ENCODE measurements around the gene DCAF16.
A peak's percentile ranks its signal among the peaks of the same experiment; 100 is the strongest.

DCAF16 gene

DNA sequence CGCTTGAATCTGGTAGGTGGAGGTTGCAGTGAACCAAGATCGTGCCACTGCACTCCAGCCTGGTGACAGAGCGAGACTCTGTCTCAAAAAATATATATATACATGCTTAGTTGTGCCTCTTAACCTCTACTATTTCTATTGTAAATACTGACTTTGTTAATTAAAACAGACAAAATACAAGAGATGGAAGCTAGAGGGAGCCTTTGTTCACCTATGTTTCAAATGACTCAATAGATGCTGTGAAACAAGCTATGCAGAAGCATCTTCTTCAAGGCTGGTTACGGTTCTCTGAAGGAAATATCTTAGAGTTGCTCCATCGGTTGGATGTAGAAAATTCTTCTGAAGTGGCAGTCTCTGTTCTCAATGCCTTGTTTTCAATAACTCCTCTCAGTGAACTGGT lies 6.5 kb upstream of the DCAF16 start:
- TF ChIP-seq, protein P1, sequence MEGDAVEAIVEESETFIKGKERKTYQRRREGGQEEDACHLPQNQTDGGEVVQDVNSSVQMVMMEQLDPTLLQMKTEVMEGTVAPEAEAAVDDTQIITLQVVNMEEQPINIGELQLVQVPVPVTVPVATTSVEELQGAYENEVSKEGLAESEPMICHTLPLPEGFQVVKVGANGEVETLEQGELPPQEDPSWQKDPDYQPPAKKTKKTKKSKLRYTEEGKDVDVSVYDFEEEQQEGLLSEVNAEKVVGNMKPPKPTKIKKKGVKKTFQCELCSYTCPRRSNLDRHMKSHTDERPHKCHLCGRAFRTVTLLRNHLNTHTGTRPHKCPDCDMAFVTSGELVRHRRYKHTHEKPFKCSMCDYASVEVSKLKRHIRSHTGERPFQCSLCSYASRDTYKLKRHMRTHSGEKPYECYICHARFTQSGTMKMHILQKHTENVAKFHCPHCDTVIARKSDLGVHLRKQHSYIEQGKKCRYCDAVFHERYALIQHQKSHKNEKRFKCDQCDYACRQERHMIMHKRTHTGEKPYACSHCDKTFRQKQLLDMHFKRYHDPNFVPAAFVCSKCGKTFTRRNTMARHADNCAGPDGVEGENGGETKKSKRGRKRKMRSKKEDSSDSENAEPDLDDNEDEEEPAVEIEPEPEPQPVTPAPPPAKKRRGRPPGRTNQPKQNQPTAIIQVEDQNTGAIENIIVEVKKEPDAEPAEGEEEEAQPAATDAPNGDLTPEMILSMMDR (conservative IDR thresholded peaks at IDR 0.05) = peak; percentile 75
- no peak overlapping the region for H3K27ac ChIP-seq

DNA sequence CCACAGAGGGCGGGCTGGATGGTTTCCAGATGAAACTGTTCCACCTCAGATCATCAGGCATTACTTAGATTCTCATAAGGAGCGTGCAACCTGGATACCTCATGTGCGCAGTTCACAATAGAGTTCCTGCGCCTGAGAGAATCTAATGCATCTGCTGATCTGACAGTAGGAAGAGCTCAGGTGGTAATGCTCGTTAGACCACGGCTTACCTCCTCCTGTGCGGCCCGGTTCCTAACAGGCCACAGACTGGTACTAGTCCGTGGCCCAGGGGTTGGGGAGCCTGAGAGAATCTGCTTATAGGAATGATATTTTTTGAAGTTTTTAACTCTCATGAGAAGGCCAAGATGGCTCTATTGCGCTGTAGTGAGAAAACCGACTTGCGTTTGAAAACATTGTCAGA lies 5.6 kb upstream of the DCAF16 start:
- TF ChIP-seq, protein P1 (conservative IDR thresholded peaks at IDR 0.05) = no peak
- H3K27ac ChIP-seq = peak overlapping the region; percentile 18

DNA sequence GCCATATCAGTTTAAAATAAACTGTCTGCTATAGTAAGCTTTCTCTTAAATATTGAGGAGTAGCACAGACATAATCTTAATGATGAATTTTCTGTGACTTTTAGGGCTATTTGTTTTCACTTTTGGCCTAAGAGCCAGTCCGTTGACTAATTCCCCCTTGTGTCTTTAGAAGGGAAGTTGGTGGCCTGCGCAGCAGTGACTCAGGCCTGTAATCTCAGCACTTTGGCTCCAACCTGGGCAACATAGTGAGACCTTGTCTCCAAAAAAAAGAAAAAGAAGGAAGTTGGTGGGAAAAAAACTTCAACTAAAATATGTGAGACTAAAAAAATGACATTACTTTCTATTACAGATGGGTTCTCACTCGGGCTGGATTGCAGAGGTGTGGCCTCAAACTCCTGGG lies 3.6 kb upstream of the DCAF16 start:
- TF ChIP-seq, protein P1 (conservative IDR thresholded peaks at IDR 0.05) = no peak
- no peak overlapping the region for H3K27ac ChIP-seq

DNA sequence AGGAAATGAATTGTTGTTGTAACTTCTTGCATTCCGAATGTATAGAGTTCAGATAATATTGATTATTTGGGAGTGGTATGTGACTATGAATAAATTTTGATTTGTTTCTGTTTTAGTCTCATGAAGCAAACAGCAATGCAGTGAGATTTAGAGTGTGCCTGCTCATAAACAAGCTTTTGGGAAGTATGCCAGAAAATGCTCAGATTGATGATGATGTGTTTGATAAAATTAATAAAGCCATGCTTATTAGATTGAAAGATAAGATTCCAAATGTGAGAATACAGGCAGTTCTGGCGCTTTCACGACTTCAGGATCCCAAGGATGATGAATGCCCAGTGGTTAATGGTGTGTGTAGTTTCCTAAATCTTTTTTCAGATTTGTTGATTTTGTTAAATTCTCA lies 2.2 kb upstream of the DCAF16 start:
- H3K27ac ChIP-seq = peak overlapping the region; percentile 90

DNA sequence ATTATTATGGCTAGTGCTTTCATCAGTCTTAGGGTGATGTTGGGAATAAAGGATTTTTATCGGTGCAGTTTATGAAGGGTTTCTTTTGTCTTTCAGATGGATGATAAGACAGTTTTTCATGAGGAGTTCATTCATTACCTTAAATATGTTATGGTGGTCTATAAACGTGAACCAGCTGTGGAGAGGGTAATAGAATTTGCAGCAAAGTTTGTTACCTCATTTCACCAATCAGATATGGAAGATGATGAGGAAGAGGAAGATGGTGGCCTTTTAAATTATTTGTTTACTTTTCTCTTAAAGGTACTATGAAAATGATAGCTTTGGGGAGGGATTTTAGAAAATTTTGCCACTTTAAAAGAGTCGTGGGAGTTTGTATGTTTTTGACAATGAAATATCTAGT lies 1.6 kb upstream of the DCAF16 start:
- TF ChIP-seq, protein P1 (conservative IDR thresholded peaks at IDR 0.05) = no peak
- H3K27ac ChIP-seq = peak overlapping the region; percentile 90

More for the DNA sequence above, 2.2 kb upstream of the DCAF16 start:
- TF ChIP-seq, protein P1 (conservative IDR thresholded peaks at IDR 0.05) = no peak

DNA sequence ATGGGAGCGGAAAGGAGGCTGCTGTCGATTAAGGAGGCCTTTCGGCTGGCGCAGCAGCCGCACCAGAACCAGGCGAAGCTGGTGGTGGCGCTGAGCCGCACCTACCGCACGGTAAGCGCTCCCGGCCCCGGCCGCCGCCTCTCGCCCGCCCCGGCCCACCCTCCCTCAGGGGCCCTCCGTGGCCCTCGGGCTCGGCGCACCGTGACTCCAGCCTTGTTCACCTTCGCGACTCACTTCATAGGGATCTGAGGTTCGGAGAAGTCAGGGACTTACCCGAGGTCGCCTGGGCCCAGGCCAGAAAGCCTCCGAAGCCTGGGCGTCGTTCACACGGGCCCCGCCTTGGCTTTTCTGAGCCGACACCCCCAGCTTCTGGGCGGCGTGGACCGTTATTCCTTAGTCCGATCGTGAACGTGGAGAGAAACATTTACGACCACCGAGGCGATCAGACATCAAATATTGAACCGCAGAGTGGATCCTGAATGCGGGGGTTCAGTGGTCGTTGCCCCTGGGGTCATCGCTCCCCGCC lies 584 bp upstream of the DCAF16 start:
- TF ChIP-seq, protein P1 (conservative IDR thresholded peaks at IDR 0.05) = no peak
- H3K27ac ChIP-seq = peak overlapping the region; percentile 90

DNA sequence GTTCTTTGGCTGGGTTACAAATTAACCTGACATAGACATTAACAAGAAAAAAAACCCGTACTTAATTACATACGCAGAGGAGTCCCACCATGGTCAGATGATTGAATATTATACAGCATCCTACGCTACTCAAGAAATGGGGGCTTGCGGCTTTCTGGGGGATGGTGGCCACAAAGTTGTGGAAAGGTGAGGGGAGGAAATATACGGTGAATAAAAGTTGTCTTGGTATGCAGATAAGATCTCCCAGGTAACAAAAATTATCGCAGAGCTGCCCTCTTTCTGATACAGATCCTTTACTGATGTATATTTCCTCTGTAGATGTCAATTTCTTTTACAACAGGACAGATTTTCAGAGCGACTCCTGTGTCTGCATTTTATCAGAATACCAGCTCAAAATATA lies 890 bp downstream of the DCAF16 start:
- TF ChIP-seq, protein P1 (conservative IDR thresholded peaks at IDR 0.05) = no peak
- H3K27ac ChIP-seq = peak overlapping the region; percentile 90

Measured in VCaP (cell line).